Measurements from ENCODE around the gene CDK11A.
"Not testable (repeated sequence)": the region's sequence is repeated elsewhere in the genome, so short reads cannot be mapped to it uniquely, and the experiment has no call there.

DNA sequence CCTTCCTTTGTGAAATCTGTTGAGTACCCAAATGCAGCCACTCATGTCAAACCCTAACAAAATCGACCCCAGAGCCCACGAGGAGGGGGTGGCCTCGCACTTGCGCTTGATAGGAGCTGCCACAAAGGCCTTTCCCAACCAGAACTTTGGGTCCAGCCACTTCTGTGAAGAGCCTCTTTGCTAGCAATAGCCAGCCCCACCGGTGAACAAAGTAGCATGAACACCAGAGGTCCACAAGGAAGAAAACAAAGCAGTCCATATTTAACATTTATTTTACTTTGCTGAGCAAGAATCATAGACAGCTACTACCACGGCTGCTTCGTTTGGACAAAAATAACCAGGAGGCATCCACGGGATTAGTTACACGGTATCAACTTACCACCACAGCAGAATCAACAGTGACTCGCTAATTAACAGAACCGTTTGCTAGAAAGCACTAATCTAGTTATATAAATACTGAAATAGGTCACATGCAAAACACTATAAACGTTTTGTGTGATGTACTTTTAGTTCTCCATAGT, 3.0 kb upstream of the CDK11A start:
- TF ChIP-seq, protein P1, sequence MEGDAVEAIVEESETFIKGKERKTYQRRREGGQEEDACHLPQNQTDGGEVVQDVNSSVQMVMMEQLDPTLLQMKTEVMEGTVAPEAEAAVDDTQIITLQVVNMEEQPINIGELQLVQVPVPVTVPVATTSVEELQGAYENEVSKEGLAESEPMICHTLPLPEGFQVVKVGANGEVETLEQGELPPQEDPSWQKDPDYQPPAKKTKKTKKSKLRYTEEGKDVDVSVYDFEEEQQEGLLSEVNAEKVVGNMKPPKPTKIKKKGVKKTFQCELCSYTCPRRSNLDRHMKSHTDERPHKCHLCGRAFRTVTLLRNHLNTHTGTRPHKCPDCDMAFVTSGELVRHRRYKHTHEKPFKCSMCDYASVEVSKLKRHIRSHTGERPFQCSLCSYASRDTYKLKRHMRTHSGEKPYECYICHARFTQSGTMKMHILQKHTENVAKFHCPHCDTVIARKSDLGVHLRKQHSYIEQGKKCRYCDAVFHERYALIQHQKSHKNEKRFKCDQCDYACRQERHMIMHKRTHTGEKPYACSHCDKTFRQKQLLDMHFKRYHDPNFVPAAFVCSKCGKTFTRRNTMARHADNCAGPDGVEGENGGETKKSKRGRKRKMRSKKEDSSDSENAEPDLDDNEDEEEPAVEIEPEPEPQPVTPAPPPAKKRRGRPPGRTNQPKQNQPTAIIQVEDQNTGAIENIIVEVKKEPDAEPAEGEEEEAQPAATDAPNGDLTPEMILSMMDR (IDR thresholded peaks at IDR 0.05; ENCODE audit: insufficient read depth, low read length), result not testable (repeated sequence)
- TF ChIP-seq, protein P2, sequence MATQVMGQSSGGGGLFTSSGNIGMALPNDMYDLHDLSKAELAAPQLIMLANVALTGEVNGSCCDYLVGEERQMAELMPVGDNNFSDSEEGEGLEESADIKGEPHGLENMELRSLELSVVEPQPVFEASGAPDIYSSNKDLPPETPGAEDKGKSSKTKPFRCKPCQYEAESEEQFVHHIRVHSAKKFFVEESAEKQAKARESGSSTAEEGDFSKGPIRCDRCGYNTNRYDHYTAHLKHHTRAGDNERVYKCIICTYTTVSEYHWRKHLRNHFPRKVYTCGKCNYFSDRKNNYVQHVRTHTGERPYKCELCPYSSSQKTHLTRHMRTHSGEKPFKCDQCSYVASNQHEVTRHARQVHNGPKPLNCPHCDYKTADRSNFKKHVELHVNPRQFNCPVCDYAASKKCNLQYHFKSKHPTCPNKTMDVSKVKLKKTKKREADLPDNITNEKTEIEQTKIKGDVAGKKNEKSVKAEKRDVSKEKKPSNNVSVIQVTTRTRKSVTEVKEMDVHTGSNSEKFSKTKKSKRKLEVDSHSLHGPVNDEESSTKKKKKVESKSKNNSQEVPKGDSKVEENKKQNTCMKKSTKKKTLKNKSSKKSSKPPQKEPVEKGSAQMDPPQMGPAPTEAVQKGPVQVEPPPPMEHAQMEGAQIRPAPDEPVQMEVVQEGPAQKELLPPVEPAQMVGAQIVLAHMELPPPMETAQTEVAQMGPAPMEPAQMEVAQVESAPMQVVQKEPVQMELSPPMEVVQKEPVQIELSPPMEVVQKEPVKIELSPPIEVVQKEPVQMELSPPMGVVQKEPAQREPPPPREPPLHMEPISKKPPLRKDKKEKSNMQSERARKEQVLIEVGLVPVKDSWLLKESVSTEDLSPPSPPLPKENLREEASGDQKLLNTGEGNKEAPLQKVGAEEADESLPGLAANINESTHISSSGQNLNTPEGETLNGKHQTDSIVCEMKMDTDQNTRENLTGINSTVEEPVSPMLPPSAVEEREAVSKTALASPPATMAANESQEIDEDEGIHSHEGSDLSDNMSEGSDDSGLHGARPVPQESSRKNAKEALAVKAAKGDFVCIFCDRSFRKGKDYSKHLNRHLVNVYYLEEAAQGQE (IDR thresholded peaks at IDR 0.05; ENCODE audit: insufficient replicate concordance, low read depth), result not testable (repeated sequence)
- not testable (repeated sequence) for TF ChIP-seq GABPA (IDR thresholded peaks at IDR 0.05; ENCODE audit: low read depth); POLR2AphosphoS5 (IDR thresholded peaks at IDR 0.05; ENCODE audit: low read depth); SPI1 (IDR thresholded peaks at IDR 0.05; ENCODE audit: borderline replicate concordance, low read depth)
